ENCODE data around the gene EHMT2. TPM values are rescaled to one million over a fixed set of nuclear protein-coding genes. Genes with fewer than 3 reads are reported as not detected.

EHMT2 gene
- total RNA-seq, 4 donors from 2014 or later: 38.2 to 63.9 (median 46.8) TPM

GRCh38 chr6:31877651-31878161 lies 19.8 kb downstream of the EHMT2 start:
- Histone ChIP-seq H3K36me3 (peaks cover 3 to 34% (median 13%) of the 10 kb centered on the region in 3 donors), H3K27me3 (no peaks in the 10 kb centered on the region), H3K4me3 (peak overlapping the region in 1 of 4 donors; percentile 14), H3K9me3 (no peaks in the 10 kb centered on the region), H3K4me1 (no peaks in the 10 kb centered on the region), H3K27ac (peak overlapping the region in 1 of 4 donors; percentile 70)
- WGBS, 2 donors: 61 to 65% methylated on average over 8 to 10 of the region's 10 CpGs
- no peak for DNase-seq (ENCODE audit: low spot score in 2 of 2)
- TF ChIP-seq, protein P1, sequence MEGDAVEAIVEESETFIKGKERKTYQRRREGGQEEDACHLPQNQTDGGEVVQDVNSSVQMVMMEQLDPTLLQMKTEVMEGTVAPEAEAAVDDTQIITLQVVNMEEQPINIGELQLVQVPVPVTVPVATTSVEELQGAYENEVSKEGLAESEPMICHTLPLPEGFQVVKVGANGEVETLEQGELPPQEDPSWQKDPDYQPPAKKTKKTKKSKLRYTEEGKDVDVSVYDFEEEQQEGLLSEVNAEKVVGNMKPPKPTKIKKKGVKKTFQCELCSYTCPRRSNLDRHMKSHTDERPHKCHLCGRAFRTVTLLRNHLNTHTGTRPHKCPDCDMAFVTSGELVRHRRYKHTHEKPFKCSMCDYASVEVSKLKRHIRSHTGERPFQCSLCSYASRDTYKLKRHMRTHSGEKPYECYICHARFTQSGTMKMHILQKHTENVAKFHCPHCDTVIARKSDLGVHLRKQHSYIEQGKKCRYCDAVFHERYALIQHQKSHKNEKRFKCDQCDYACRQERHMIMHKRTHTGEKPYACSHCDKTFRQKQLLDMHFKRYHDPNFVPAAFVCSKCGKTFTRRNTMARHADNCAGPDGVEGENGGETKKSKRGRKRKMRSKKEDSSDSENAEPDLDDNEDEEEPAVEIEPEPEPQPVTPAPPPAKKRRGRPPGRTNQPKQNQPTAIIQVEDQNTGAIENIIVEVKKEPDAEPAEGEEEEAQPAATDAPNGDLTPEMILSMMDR (IDR thresholded peaks at IDR 0.05): no peak
- TF ChIP-seq EP300 (IDR thresholded peaks at IDR 0.05): no peak

GRCh38 chr6:31877125-31877650 lies 20.3 kb downstream of the EHMT2 start:
- 57 to 73% methylated on average over 3 of the region's 3 CpGs for WGBS, 2 donors
- Histone ChIP-seq H3K27me3 (no peaks in the 10 kb centered on the region), H3K4me1 (no peaks in the 10 kb centered on the region), H3K27ac (peak overlapping the region in 2 of 4 donors; percentile 24 to 70), H3K9me3 (no peaks in the 10 kb centered on the region), H3K4me3 (no peak overlapping the region), H3K36me3 (peaks cover 3 to 29% (median 7%) of the 10 kb centered on the region in 3 donors)
- no peak for TF ChIP-seq EP300 (IDR thresholded peaks at IDR 0.05)
- TF ChIP-seq, protein P1 (IDR thresholded peaks at IDR 0.05): no peak
- TF ChIP-seq POLR2A (IDR thresholded peaks at IDR 0.05): no peak
- DNase-seq (ENCODE audit: low spot score in 2 of 2): no peak

GRCh38 chr6:31876357-31876756 lies 21.1 kb downstream of the EHMT2 start:
- WGBS, 2 donors: 81 to 89% methylated on average over 7 of the region's 7 CpGs
- no peak for TF ChIP-seq EP300 (IDR thresholded peaks at IDR 0.05)
- Histone ChIP-seq H3K36me3 (peaks cover 3 to 21% (median 6%) of the 10 kb centered on the region in 3 donors), H3K27ac (peak overlapping the region in 1 of 4 donors; percentile 70), H3K4me1 (no peaks in the 10 kb centered on the region), H3K9me3 (no peaks in the 10 kb centered on the region), H3K27me3 (no peaks in the 10 kb centered on the region), H3K4me3 (no peak overlapping the region)
- no peak for DNase-seq (ENCODE audit: low spot score in 2 of 2)

DNA sequence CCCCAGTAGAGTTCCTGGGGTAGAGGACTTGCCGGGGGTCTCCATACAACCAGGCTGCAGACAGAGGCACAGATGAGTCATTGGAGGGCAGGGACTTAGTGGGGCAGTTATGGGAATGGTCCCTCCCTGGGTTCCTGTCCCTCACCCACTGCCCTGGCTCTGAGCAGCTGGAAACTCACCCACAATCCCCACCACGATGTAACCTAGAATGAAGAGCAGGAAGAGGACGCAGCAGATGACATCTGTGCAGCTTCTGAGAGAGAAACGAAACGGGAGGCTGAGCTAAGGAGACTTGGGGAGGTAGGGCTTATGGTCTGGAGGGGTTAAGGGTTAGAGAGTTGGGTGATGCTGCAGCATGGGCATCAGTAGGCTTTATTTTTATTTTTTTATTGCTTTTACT lies 21.6 kb downstream of the EHMT2 start:
- no peak for TF ChIP-seq EP300 (IDR thresholded peaks at IDR 0.05)
- no peak for TF ChIP-seq POLR2A (IDR thresholded peaks at IDR 0.05)
- TF ChIP-seq, protein P1 (IDR thresholded peaks at IDR 0.05): no peak

DNA sequence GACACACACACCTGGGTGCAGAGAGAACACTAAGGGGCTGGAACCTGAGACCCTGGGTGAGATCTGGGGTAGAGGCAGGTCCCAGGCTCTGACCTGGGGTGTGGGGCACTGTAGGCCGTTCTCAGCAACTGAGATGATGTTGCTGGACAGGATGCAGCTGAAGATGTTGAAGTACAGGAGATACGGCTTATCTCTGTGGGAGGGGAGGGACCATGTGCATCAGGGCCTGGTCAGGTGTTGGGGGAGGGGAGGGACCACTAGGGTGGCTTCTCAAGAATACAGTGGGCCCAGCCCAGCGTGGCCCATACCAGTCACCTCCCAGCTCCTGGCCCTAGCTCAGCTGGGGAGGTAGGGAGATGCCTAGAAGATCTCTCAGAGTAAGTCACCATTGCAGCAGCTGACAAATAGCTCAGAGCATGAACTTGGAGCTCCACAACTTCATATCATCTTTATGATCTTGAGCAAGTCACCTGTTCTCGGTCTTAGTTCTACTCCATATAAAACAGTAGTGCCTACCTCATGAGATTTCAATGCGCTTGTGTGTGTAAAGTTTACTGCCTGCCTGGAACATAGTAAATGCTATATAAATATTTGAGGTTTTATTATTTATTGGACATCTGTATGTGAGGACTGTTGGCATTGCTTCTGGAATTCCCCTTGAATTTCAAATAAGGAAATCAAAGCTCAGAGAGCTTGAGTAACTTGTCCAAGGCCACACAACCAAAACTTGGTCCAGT lies 22.5 kb downstream of the EHMT2 start:
- no peaks in the 10 kb centered on the region for H3K9me3 ChIP-seq
- no peak for DNase-seq (ENCODE audit: low spot score in 2 of 2)
- TF ChIP-seq EP300 (IDR thresholded peaks at IDR 0.05) (no peak), POLR2A (IDR thresholded peaks at IDR 0.05) (no peak)
- TF ChIP-seq, protein P1 (IDR thresholded peaks at IDR 0.05): no peak
- H3K27me3 ChIP-seq: no peaks in the 10 kb centered on the region
- no peaks in the 10 kb centered on the region for H3K4me1 ChIP-seq
- no peak overlapping the region for H3K27ac ChIP-seq
- peaks cover 0 to 7% (median 6%) of the 10 kb centered on the region in 3 donors for H3K36me3 ChIP-seq
- WGBS, 2 donors: 74 to 77% methylated on average over 5 of the region's 5 CpGs
- H3K4me3 ChIP-seq: no peak overlapping the region

More for the DNA sequence above, 21.6 kb downstream of the EHMT2 start:
- Histone ChIP-seq H3K27ac (no peak overlapping the region), H3K36me3 (peaks cover 2 to 16% (median 6%) of the 10 kb centered on the region in 3 donors), H3K4me1 (no peaks in the 10 kb centered on the region), H3K9me3 (no peaks in the 10 kb centered on the region), H3K27me3 (no peaks in the 10 kb centered on the region), H3K4me3 (no peak overlapping the region)
- 53 to 60% methylated on average over 5 of the region's 5 CpGs for WGBS, 2 donors
- no peak for DNase-seq (ENCODE audit: low spot score in 2 of 2)
